ENCODE measurements around the gene UPF1.
"Not testable (repeated sequence)": the region's sequence is repeated elsewhere in the genome, so short reads cannot be mapped to it uniquely, and the experiment has no call there.

DNA sequence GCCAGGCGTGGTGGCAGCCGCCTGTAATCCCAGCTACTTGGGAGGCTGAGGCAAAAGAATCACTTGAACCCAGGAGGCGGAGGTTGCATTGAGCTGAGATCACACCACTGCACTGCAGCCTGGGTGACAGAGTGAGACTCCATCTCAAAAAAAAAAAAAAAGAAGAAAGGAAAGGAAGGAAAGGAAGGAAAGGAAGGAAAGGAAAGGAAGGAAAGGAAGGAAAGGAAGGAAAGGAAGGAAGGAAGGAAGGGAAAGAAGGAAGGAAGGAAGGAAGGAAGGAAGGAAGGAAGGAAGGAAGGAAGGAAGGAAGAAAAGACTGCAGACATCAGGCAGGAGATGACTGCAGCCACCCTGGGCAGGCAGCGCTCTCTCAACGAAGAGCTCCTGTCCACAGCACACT is 70.8 kb downstream of the UPF1 start:
- TF ChIP-seq, protein P1, sequence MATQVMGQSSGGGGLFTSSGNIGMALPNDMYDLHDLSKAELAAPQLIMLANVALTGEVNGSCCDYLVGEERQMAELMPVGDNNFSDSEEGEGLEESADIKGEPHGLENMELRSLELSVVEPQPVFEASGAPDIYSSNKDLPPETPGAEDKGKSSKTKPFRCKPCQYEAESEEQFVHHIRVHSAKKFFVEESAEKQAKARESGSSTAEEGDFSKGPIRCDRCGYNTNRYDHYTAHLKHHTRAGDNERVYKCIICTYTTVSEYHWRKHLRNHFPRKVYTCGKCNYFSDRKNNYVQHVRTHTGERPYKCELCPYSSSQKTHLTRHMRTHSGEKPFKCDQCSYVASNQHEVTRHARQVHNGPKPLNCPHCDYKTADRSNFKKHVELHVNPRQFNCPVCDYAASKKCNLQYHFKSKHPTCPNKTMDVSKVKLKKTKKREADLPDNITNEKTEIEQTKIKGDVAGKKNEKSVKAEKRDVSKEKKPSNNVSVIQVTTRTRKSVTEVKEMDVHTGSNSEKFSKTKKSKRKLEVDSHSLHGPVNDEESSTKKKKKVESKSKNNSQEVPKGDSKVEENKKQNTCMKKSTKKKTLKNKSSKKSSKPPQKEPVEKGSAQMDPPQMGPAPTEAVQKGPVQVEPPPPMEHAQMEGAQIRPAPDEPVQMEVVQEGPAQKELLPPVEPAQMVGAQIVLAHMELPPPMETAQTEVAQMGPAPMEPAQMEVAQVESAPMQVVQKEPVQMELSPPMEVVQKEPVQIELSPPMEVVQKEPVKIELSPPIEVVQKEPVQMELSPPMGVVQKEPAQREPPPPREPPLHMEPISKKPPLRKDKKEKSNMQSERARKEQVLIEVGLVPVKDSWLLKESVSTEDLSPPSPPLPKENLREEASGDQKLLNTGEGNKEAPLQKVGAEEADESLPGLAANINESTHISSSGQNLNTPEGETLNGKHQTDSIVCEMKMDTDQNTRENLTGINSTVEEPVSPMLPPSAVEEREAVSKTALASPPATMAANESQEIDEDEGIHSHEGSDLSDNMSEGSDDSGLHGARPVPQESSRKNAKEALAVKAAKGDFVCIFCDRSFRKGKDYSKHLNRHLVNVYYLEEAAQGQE (IDR thresholded peaks at IDR 0.05; ENCODE audit: insufficient replicate concordance, low read depth): not testable (repeated sequence)
- TF ChIP-seq, protein P2, sequence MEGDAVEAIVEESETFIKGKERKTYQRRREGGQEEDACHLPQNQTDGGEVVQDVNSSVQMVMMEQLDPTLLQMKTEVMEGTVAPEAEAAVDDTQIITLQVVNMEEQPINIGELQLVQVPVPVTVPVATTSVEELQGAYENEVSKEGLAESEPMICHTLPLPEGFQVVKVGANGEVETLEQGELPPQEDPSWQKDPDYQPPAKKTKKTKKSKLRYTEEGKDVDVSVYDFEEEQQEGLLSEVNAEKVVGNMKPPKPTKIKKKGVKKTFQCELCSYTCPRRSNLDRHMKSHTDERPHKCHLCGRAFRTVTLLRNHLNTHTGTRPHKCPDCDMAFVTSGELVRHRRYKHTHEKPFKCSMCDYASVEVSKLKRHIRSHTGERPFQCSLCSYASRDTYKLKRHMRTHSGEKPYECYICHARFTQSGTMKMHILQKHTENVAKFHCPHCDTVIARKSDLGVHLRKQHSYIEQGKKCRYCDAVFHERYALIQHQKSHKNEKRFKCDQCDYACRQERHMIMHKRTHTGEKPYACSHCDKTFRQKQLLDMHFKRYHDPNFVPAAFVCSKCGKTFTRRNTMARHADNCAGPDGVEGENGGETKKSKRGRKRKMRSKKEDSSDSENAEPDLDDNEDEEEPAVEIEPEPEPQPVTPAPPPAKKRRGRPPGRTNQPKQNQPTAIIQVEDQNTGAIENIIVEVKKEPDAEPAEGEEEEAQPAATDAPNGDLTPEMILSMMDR (IDR thresholded peaks at IDR 0.05; ENCODE audit: insufficient read depth, low read length): not testable (repeated sequence)
- TF ChIP-seq POLR2AphosphoS5, GABPA (IDR thresholded peaks at IDR 0.05; ENCODE audit: low read depth): not testable (repeated sequence)

Data from HL-60 (cell line).